HepG2 (cell line): Measurements from ENCODE around the gene MRPL48. TPM values are rescaled to one million over a fixed set of nuclear protein-coding genes. Genes with fewer than 3 reads are reported as not detected.
A peak's percentile ranks its signal among the peaks of the same experiment; 100 is the strongest.

ENCODE experiments used
- AFF4 ChIP-seq: sonication (generic); formaldehyde crosslinking; IDR thresholded peaks from 2 replicates; pipeline ENCODE4 v1.4.0; 2020; ENCODE audit warnings: missing genetic modification reagents
- ARHGAP35 ChIP-seq: sonication (generic); formaldehyde crosslinking; IDR thresholded peaks from 2 replicates; pipeline ENCODE4 v1.9.0; 2022; ENCODE audit warnings: mild to moderate bottlenecking, inconsistent platforms, moderate library complexity, missing genetic modification reagents, borderline replicate concordance
- DNMT3B ChIP-seq: conservative IDR thresholded peaks from 2 replicates; pipeline ENCODE4 v1.6.1; 2016; ENCODE audit warnings: missing biosample characterization, control low read depth
- FOXK1 ChIP-seq: sonication (generic); formaldehyde crosslinking; IDR thresholded peaks from 2 replicates; pipeline ENCODE4 v1.4.0; 2020; ENCODE audit warnings: low read depth, missing genetic modification reagents, borderline replicate concordance
- KMT2A ChIP-seq: sonication (generic); formaldehyde crosslinking; IDR thresholded peaks from 2 replicates; pipeline ENCODE4 v1.4.0; 2020; ENCODE audit warnings: missing genetic modification reagents
- MAZ ChIP-seq, 2 experiments: sonication (generic) in 1 of 2; formaldehyde crosslinking in 1 of 2; IDR thresholded peaks; 2 replicates each; pipeline versions ENCODE4 v1.5.0 to v1.6.1; 2012 to 2020; ENCODE audit warnings: low read depth in 2 of 2, mild to moderate bottlenecking in 2 of 2, borderline replicate concordance in 1 of 2, improper control_type of control experiment in 1 of 2, low read length in 1 of 2, missing genetic modification reagents in 1 of 2, moderate library complexity in 1 of 2
- MTA1 ChIP-seq: sonication (generic); formaldehyde crosslinking; IDR thresholded peaks from 2 replicates; pipeline ENCODE4 v1.4.0; 2020; ENCODE audit warnings: missing genetic modification reagents, mild to moderate bottlenecking, borderline replicate concordance
- MXI1 ChIP-seq: IDR thresholded peaks from 3 replicates; pipeline ENCODE4 v1.6.1; 2012; ENCODE audit warnings: low read depth, low read length, inconsistent platforms, borderline replicate concordance
- NR2C2 ChIP-seq: sonication (generic); formaldehyde crosslinking; IDR thresholded peaks from 2 replicates; pipeline ENCODE4 v1.4.0; 2020; ENCODE audit warnings: missing genetic modification reagents, mild to moderate bottlenecking, moderate library complexity, borderline replicate concordance
- PITX1 ChIP-seq: sonication (generic); formaldehyde crosslinking; IDR thresholded peaks from 2 replicates; pipeline ENCODE4 v1.5.1; 2020; ENCODE audit warnings: mild to moderate bottlenecking, missing genetic modification reagents
- PRDM15 ChIP-seq: sonication (generic); formaldehyde crosslinking; IDR thresholded peaks from 2 replicates; pipeline ENCODE4 v1.4.0; 2020; ENCODE audit warnings: missing genetic modification reagents
- SIX1 ChIP-seq: sonication (generic); formaldehyde crosslinking; IDR thresholded peaks from 2 replicates; pipeline ENCODE4 v1.4.0; 2020; ENCODE audit warnings: missing genetic modification reagents, borderline replicate concordance
- ZFP82 ChIP-seq: sonication (generic); formaldehyde crosslinking; IDR thresholded peaks from 2 replicates; pipeline ENCODE4 v1.5.1; 2020; ENCODE audit warnings: mild to moderate bottlenecking, missing genetic modification reagents, borderline replicate concordance
- ZNF614 ChIP-seq: IDR thresholded peaks from 2 replicates; pipeline ENCODE4 v1.6.1; 2018; ENCODE audit warnings: missing biosample characterization, missing genetic modification reagents, inconsistent platforms, borderline replicate concordance
- ZNF768 ChIP-seq: sonication (generic); formaldehyde crosslinking; IDR thresholded peaks from 2 replicates; pipeline ENCODE4 v1.4.0; 2020; ENCODE audit warnings: missing genetic modification reagents
- ZNF790 ChIP-seq: sonication (generic); formaldehyde crosslinking; IDR thresholded peaks from 2 replicates; pipeline ENCODE4 v1.8.0; 2022; ENCODE audit warnings: missing genetic modification reagents, mild to moderate bottlenecking, borderline replicate concordance
- polyA plus RNA-seq, 8 experiments: library from polyadenylated mRNA; depleted of rRNA in 3 of 8; stranded (reverse) in 7 of 8; unstranded in 1 of 8; fragments of >200 nt; fragmentation: Illumina TruSeq in 4 of 8; extraction: Trizol in 4 of 8; gene quantifications; 2 replicates each; pipeline versions ENCODE4 v1.2.1 to v1.2.3, GENCODE V29; 2011 to 2016; ENCODE audit warnings: low read depth in 4 of 8, missing spikeins in 1 of 8, mixed read lengths in 1 of 8; ENCODE audit not compliant: insufficient read depth in 1 of 8
- total RNA-seq, 5 experiments: library from RNA; depleted of rRNA; stranded (reverse); fragments of >200 nt; fragmentation: Illumina TruSeq; extraction: Trizol; gene quantifications; 2 replicates each; pipeline ENCODE4 v1.2.3, GENCODE V29; 2016; ENCODE audit warnings: low read depth in 1 of 5
- TF ChIP-seq, protein P1 (sequence below): sonication (generic); formaldehyde crosslinking; IDR thresholded peaks from 2 replicates; pipeline ENCODE4 v1.5.0; 2020; ENCODE audit warnings: mild to moderate bottlenecking, missing genetic modification reagents

The MRPL48 gene
- total and polyA plus RNA-seq, 2 of the 13 experiments (the other 11 are each of a cell fraction or from before 2014, with no cell fraction given), result 61.2 to 67.9 TPM

GRCh38 chr11:73761403-73761945 is 26.2 kb upstream of the MRPL48 start (continued):
- TF ChIP-seq AFF4 (CRISPR knock-in tag) (0 out of 2 replicates have a peak, but pooled peaks have one; percentile 4), FOXK1 (CRISPR knock-in tag) (peak; percentile 46; the same call in 1 of the 2 replicates), ZNF614 (CRISPR knock-in tag) (no peak), PRDM15 (CRISPR knock-in tag) (no peak), SIX1 (CRISPR knock-in tag) (peak; percentile 20; the same call in 1 of the 2 replicates), ZFP82 (no peak), NR2C2 (no peak; the same call in 1 of the 2 replicates), ZNF790 (no peak), ZNF768 (CRISPR knock-in tag) (no peak), PITX1 (CRISPR knock-in tag) (no peak), MXI1 (no peak), MAZ (IDR thresholded peaks at IDR 0.05; ENCODE audit: borderline replicate concordance, low read depth, low read length) (no peak), MAZ (CRISPR knock-in tag; IDR thresholded peaks at IDR 0.05; ENCODE audit: low read depth) (no peak; the same call in 1 of the 2 replicates), KMT2A (CRISPR knock-in tag) (no peak), ARHGAP35 (no peak), DNMT3B (CRISPR knock-in tag) (no peak), MTA1 (no peak)
- TF ChIP-seq, protein P1, sequence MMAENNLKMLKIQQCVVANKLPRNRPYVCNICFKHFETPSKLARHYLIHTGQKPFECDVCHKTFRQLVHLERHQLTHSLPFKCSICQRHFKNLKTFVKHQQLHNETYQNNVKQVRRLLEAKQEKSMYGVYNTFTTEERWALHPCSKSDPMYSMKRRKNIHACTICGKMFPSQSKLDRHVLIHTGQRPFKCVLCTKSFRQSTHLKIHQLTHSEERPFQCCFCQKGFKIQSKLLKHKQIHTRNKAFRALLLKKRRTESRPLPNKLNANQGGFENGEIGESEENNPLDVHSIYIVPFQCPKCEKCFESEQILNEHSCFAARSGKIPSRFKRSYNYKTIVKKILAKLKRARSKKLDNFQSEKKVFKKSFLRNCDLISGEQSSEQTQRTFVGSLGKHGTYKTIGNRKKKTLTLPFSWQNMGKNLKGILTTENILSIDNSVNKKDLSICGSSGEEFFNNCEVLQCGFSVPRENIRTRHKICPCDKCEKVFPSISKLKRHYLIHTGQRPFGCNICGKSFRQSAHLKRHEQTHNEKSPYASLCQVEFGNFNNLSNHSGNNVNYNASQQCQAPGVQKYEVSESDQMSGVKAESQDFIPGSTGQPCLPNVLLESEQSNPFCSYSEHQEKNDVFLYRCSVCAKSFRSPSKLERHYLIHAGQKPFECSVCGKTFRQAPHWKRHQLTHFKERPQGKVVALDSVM (CRISPR knock-in tag), result 0 out of 2 replicates have a peak, but pooled peaks have one; percentile 5
